Fibroblast of the conjunctiva (primary cell): ENCODE data around the gene GABBR2.
A peak's percentile ranks its signal among the peaks of the same experiment; 100 is the strongest.
"Not testable (repeated sequence)": the region's sequence is repeated elsewhere in the genome, so short reads cannot be mapped to it uniquely, and the experiment has no call there.

Source experiments
- DNase-seq: peaks from one replicate; pipeline ENCODE4 v3.0.0-alpha.2; 2010; ENCODE audit warnings: low read depth

Gene GABBR2

DNA sequence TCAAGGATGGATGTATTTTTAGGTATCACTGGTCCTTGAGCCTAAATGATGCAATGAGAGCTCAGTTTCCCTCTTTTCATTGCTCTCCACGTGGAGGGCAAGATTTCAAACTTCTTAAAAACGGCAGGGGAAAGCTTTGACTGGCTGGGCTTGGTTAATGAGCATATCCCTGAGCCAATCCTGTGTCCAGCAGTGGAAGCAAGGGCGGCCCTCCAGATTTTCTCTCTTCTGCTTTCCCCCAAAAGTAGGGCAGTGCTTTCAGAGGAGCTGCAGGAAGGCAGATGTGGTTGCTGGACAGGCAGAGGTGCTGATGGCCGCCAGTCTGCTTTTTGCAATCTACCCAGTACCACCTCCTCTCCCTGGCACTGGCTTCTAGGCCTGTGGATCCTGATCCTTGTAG, 423.3 kb downstream of the GABBR2 start:
- DNase-seq: no peak

DNA sequence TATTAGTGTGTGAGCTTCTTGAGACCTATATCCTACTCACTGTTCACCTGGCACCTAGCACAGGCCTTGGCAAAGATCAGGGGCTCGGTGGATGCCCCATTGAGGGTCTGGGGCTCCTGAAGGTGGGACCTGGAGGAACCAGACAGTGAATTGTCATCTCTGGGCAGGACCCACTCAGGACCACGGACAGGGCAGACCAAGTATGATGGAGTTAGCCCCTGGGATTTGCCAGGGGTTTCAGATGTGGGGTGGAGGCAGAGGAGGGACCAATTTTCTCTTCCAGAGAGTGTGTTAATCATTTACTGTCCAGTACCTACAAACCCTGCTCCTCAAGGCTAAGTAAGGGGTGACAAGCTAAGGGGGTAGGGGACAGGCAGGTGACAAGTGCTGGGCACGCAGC, 424.0 kb downstream of the GABBR2 start:
- DNase-seq: no peak

DNA sequence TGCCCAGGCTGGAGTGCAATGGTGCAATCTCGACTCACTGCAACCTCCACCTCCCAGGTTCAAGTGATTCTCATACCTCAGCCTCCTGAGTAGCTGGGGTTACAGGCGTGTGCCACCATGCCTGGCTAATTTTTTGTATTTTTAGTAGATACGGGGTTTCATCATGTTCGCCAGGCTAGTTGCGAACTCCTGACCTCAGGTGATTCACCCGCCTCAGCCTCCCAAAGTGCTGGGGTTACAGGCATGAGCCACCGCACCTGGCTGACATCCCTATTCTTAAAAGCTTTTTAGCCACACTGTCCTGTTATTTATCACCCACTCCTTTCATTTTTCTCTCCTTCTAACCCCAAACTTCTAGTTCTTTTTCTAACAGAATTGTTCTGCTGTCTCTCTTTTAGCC, 425.6 kb downstream of the GABBR2 start:
- not testable (repeated sequence) for DNase-seq

DNA sequence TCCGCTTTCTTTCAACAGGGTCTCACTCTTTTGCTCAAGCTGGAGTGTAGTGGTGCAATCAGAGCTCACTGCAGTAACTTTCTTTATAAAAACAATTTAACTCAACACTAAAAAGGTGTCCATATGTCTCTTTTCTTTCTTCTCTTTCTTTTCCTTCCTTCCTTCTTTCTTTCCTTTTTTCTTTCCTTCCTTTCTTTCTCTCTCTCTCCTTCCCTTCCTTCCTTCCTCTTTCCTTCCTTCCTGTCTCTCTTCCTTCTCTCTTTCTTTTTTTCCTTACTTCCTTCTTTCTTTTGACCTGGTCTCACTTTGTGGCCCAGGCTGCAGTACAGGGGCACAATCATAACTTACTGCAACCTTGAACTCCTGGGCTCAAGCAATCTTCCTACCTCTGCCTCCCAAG, 427.5 kb downstream of the GABBR2 start:
- DNase-seq: no peak

- no peak for DNase-seq
Measured at GRCh38 chr9:98280574-98280973, 428.2 kb downstream of the GABBR2 start.

GRCh38 chr9:98280162-98280561, 428.6 kb downstream of the GABBR2 start:
- no peak for DNase-seq

DNA sequence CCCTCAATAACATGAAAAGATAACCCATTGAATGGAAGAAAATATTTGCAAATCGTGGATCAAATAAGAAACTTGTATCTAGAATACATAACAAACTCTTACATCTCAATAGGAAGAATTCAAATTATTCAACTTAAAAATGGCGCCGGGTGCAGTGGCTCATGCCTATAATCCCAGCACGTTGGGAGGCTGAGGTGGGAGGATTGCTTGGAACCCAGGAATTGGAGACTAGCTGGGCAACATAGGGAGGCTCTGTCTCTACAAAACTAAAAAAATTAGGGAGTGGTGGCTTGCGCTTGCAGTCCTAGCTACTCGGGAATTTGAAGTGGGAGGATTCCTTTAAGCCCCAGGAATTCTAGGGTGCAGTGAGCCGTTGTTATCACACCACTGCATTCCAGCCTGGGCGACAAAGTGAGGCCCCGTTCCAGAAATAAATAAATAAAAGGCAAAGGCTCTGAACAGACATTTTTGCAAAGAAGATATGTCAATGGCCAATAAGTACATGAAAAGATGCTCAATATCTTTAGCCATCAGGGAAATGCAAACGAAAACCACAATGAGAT, 431.7 kb downstream of the GABBR2 start:
- DNase-seq: no peak

DNA sequence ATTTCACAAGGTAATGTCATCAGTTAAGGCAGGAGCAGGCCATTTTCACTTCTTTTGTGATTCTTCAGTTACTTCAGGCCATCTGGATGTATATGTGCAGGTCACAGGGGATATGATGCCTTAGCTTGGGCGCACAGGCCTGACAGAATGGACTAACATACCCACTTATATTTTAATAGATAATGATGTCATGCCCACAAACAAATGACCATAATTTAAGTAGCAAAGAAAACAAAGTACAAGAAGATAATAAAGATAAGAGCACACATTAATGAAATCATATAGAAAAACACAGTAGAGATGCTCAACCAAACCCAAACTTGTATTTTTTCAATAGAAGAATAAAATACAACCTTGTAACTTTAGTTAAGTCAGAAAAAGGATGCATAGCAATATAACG, 433.6 kb downstream of the GABBR2 start:
- DNase-seq: no peak

GRCh38 chr9:98272083-98272482, 436.7 kb downstream of the GABBR2 start:
- no peak for DNase-seq

DNA sequence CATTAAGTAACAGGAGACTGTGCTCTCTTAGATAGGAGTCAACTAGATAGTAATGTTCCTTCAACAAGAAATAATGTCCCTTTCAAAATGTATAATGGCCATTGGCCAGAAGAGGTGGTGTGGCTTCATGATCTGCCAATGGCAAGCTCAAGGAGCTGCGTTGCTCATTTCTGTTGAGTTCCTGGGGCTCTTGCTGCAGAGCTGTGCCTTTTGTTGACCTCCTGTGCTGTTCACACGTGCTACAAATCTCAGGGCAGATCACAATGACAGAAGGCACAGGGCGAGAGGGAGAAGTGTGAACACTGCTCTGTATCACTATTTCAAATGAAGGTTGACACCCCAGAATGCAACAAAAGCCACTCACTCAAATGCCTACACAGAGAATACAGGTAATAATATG, 437.3 kb downstream of the GABBR2 start:
- no peak for DNase-seq

DNA sequence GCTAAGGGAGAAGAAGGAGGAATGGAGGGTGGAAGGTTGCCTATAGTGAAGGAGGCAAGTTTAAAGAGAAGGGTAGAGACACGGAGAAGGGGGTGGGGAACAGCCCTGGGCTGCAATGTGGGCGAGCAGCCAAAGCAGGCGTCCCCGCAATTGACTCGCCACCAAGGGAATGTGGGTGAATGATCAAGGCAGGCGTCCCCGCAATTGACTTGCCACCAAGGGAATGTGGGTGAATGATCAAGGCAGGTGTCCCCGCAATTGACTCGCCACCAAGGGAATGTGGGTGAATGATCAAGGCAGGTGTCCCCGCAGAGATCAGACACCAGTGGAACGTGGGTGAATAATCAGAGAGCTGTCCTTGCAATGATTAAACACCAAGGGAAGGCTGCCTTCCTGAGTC, 438.5 kb downstream of the GABBR2 start:
- DNase-seq: not testable (repeated sequence)

DNA sequence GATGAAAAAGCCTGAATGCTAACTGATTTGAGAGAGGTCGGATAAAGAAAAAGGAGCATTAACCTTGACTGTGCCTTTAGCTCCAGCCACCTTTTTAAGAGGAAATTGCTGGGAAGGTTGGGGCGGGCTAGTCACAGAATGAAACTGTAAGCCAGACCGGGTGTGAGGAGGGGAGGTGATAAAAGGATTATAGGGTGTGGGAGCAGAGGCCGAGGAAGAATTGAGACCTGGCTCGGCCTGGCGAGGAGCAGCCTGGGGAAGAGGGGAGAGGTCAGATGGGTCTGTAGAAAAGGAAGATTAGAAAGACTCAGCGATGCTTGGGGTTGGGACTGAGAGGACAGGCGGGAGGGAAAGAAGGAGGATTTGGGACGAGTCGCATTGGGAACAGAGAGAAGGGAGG, 439.1 kb downstream of the GABBR2 start:
- not testable (repeated sequence) for DNase-seq

DNA sequence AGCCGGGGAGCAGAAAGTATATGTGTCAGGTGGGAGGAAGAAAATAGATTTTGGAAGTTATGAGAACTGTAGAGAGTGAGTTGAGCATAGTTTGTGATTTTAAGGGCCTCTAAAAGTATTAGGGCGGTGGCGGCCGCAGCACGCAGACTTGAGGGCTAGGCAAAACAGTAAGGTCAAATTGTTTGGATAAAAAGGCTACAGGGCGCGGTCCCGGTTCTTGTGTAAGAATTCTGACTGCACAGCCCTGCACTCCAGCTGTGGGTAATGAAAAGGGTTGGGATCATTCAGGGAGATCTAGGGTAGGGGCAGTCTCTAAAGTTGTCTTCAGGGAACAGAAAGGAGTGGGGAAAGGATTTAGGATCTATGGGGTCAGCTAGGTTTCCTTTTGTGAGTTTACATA, 441.2 kb downstream of the GABBR2 start:
- not testable (repeated sequence) for DNase-seq

DNA sequence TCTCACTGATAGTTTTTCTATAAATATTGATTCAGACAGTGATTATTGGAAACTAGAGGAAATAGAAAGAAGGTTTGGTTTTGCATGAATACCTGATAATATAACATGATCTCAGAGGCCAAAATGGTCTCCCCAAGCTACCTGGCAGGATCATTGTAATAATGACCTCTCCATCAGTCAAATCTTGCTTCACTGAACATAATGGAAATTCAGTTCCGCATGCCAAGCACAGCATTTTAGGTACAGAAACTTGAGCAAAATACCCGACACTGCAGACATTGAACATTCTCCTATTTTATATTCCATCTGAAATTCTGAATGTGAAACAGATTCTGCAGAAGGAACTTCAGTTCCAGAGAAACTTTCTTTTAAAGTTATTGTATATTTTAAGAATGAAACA, 444.2 kb downstream of the GABBR2 start:
- no peak for DNase-seq

DNA sequence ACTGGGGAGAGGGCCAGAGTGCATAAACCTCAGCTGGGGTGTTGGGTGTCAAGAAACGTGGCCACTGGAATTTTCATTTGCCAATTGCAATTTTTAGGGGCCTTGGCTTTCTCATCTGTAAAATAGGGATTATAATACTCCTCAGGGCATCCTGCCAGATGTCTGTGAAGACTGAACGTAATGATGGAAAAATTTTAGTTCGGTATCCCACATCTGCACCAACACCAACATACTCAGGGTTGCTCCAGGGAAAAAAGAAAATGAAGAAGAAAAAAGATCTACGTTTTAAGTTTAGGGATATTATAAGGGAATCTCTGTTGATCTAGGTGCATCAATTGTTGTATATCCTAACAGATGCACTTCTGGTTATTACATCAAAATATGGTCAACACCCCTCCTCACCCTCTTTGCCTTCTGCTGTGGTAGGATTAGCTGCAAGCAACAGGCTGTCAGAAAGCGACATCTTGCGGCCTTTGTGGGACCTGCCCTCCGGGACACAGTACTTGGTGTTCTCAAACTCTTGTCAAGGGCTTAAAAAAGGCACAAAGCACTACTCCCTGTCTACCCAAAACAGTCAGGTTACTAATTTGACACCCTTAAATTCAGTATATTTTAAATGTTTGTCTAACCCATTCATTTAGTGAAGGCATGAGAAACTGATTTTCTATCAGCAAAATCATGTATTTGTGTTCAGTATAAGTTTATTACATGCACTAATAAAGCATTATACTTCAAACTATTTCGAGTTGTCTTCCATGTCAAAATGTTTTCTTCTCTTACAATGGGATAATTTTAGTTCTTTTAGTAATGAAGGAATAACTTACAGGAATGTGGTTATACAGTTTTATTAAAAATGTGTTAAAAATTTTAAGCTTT, 445.0 kb downstream of the GABBR2 start:
- DNase-seq: peak; percentile 79

DNA sequence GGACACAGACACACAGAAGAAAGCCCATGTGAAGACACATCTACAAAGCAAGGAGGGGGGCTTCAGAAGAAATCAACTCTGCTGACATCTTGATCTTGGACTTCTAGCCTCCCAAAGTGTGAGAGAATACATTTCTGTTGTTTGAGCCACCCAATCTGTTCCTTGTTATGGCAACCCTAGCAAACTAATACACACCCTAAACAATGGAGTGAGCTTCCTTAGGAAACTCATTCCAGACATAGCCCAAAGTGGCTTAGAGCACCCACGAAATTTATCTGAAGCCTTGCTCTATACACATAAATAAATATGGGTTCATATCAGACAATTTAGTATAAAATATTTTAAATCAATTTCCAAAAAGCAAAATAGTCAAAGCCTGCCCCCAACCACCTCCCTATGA, 445.7 kb downstream of the GABBR2 start:
- DNase-seq: no peak

DNA sequence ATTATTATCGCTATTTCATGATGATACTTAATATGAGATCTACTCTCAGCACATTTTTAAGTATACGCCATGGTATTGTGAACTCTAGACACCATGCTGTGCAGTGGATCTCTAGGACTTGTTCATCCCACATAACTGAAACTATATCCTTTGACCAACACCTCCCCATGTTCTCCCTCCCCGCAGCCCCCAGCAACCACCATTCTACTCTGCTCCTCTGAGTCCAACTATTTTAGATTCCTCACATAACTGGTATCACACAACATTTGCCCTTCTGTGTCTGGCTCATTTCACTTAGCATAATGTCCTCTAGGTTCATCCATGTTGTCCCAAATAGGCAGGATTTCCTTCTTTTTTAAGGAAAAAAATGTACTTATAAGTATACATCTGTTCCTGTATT, 446.7 kb downstream of the GABBR2 start:
- DNase-seq: no peak

- no peak for DNase-seq
Measured at GRCh38 chr9:98260635-98261034, 448.1 kb downstream of the GABBR2 start.

- no peak for DNase-seq
Measured at GRCh38 chr9:98259791-98260190, 448.9 kb downstream of the GABBR2 start.

DNA sequence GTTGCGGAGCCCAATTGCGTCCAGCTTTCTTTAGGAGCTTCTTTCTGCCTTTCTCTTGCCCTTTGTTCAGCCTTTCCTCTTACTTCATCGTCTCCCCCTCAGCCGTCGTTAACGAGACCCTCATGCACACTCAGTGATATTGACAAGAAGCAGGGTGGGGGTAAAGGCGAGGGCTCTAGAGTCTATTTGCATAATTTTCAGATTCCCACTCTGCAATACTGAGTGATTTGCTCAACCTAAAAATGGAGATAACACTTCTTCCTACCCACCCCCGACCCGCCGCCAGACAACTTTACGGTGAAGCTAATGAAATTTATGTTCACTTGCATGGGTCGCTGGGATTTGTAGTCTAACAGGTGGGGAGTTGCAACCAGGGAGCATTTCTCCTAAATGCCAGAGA, 452.0 kb downstream of the GABBR2 start:
- DNase-seq: no peak

- DNase-seq: peak; percentile 85
Measured at GRCh38 chr9:98255578-98256296, 453.0 kb downstream of the GABBR2 start, which contains the start of gene TBC1D2. TBC1D2 (minus strand) TSS chr9:98255649; CDS start chr9:98255541, 108 bp downstream.

GRCh38 chr9:98255061-98255577, 453.6 kb downstream of the GABBR2 start:
- DNase-seq: no peak
